D341Med (cell line): ENCODE data around the gene NKG7.
"Not testable (repeated sequence)": the region's sequence is repeated elsewhere in the genome, so short reads cannot be mapped to it uniquely, and the experiment has no call there.

Experiments used
- DNase-seq: peaks from one replicate; pipeline ENCODE4 v3.0.0; 2012; ENCODE audit warnings: low spot score

The NKG7 gene

GRCh38 chr19:51372649-51373504, at the start of gene NKG7:
NKG7 (minus strand) TSS chr19:51372654; CDS start chr19:51372535, 119 bp downstream.
- no peak for DNase-seq

- DNase-seq, result peak; percentile 91
Observed at GRCh38 chr19:51422053-51422448, 49.6 kb upstream of the NKG7 start.

GRCh38 chr19:51421229-51422052, 49.0 kb upstream of the NKG7 start:
- peak; percentile 30 for DNase-seq

GRCh38 chr19:51420511-51420910, 48.1 kb upstream of the NKG7 start:
- not testable (repeated sequence) for DNase-seq

GRCh38 chr19:51418707-51419106, 46.3 kb upstream of the NKG7 start:
- DNase-seq, result no peak

- DNase-seq, result no peak
Observed at GRCh38 chr19:51417810-51418157, 45.3 kb upstream of the NKG7 start.

GRCh38 chr19:51417107-51417809, 44.8 kb upstream of the NKG7 start, which contains the start of gene SIGLEC10:
SIGLEC10 (minus strand) TSS chr19:51417642; CDS start chr19:51417581, 61 bp downstream.
- DNase-seq, result no peak

GRCh38 chr19:51416422-51416821, 44.0 kb upstream of the NKG7 start:
- DNase-seq, result not testable (repeated sequence)

GRCh38 chr19:51415187-51415586, 42.7 kb upstream of the NKG7 start:
- no peak for DNase-seq

- no peak for DNase-seq
Observed at GRCh38 chr19:51410950-51411748, 38.7 kb upstream of the NKG7 start.

GRCh38 chr19:51407511-51408131, 35.2 kb upstream of the NKG7 start:
- peak; percentile 67 for DNase-seq

- no peak for DNase-seq
Observed at GRCh38 chr19:51402117-51402516, 29.7 kb upstream of the NKG7 start.

- not testable (repeated sequence) for DNase-seq
Observed at GRCh38 chr19:51399936-51400335, 27.5 kb upstream of the NKG7 start.

- DNase-seq, result no peak
Observed at GRCh38 chr19:51399231-51399630, 26.8 kb upstream of the NKG7 start.

GRCh38 chr19:51398096-51398704, 25.7 kb upstream of the NKG7 start:
- no peak for DNase-seq

- not testable (repeated sequence) for DNase-seq
Observed at GRCh38 chr19:51397453-51397852, 25.0 kb upstream of the NKG7 start.

- DNase-seq, result no peak
Observed at GRCh38 chr19:51396175-51396574, 23.7 kb upstream of the NKG7 start.

GRCh38 chr19:51394050-51394836, 21.8 kb upstream of the NKG7 start:
- peak; percentile 95 for DNase-seq

- no peak for DNase-seq
Observed at GRCh38 chr19:51392701-51393100, 20.2 kb upstream of the NKG7 start.
